Measurements from ENCODE around the gene TFRC.

TFRC gene

DNA sequence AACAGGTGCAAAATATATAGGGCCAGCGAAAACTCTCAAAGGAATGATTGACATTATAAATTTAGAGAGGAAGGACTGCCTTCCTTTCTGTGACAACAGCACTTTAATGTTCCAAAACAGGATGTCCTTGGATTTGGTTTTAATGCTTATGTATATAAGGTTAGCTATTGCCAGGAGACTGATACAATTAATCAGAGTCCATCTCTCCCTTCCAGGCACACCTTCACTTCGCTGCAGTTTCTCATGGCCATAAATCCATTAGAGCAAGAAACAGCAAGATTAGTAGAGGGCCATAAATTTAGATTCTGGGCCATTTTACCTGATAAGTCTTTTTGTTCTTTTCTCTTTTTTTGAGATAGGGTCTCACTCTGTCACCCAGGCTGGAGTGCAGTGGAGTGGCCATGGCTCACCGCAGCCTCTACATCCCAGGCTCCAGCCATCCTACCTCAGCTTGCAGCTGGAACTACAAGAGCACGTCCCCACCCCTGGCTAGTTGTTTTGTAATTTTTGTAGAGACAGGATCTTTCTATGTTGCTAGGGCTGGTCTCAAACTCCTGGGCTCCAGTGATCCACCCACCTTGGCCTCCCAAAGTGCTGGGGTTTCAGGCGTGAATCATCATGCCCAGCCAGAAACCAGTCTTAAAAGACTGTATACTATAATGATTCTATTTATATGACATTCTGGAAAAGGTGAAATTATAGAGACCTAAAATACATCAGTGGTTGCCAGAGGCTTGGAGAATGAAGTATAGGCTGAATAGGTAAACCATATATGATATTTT is 15.7 kb upstream of the TFRC start:
- Histone ChIP-seq H3K9me2 (replicated peaks; ENCODE audit: low read depth, low read length) (no peaks in the 10 kb centered on the region), H3K27me3 (ENCODE audit: insufficient read depth, low read length, poor library complexity, severe bottlenecking) (no peaks in the 10 kb centered on the region), H4K20me1 (ENCODE audit: insufficient read depth, low read length, poor library complexity, severe bottlenecking) (no peaks in the 10 kb centered on the region), H3K9ac (ENCODE audit: low read depth, low read length, poor library complexity, severe bottlenecking) (peak overlapping the region; percentile 69), H3K9me3 (ENCODE audit: insufficient read depth, low read depth, low read length) (peaks cover 3% of the 10 kb centered on the region; the same call in 1 of the 2 replicates), H3F3A (ENCODE audit: low read depth) (peaks cover 8% of the 10 kb centered on the region; the same call in 1 of the 2 replicates), H3K4me3 (ENCODE audit: low read length, poor library complexity, severe bottlenecking) (no peak overlapping the region), H2AFZ (ENCODE audit: low read length) (no peak overlapping the region), H3K79me2 (ENCODE audit: insufficient read depth, low read length) (no peaks in the 10 kb centered on the region), H3K4me1 (ENCODE audit: insufficient read depth, low read length, poor library complexity, severe bottlenecking) (peaks cover 42% of the 10 kb centered on the region), H3K36me3 (ENCODE audit: insufficient read depth, low read length) (no peaks in the 10 kb centered on the region), H3K4me2 (ENCODE audit: low read depth, low read length, poor library complexity, severe bottlenecking) (peak overlapping the region; percentile 65)
- TF ChIP-seq, protein P1, sequence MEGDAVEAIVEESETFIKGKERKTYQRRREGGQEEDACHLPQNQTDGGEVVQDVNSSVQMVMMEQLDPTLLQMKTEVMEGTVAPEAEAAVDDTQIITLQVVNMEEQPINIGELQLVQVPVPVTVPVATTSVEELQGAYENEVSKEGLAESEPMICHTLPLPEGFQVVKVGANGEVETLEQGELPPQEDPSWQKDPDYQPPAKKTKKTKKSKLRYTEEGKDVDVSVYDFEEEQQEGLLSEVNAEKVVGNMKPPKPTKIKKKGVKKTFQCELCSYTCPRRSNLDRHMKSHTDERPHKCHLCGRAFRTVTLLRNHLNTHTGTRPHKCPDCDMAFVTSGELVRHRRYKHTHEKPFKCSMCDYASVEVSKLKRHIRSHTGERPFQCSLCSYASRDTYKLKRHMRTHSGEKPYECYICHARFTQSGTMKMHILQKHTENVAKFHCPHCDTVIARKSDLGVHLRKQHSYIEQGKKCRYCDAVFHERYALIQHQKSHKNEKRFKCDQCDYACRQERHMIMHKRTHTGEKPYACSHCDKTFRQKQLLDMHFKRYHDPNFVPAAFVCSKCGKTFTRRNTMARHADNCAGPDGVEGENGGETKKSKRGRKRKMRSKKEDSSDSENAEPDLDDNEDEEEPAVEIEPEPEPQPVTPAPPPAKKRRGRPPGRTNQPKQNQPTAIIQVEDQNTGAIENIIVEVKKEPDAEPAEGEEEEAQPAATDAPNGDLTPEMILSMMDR (conservative IDR thresholded peaks at IDR 0.05; ENCODE audit: low read length), result no peak
- no peak for TF ChIP-seq EZH2phosphoT487 (IDR thresholded peaks at IDR 0.05; ENCODE audit: borderline replicate concordance)

DNA sequence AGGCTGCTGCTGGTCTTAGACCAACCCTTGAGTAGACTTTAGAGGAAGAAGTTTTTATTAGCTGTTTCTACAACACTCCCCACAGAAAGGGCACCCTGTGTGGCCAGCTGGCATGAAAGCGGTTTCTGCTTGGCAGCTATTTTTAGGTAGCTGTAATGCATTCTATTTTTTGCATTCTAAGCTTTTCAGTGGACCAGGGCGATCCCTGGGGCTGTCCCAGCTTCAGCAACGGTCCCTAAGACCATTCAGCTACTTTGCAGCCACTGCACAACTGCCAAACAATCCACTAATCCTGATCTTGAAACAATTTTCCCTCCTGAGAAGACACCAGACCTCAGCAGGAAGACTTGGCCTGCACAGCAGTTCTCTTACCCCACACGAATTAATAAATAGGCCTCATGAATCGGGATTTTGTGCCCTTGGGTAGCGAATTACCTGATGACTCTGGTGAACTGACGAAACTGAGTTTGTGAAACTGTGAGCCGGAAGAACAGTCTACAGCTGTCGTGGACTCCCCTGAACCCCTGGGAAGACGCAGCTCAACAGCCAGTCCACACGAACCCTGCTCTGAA is 14.6 kb upstream of the TFRC start:
- H2AFZ ChIP-seq (ENCODE audit: low read length), result no peak overlapping the region
- no peaks in the 10 kb centered on the region for H3K9me3 ChIP-seq (ENCODE audit: insufficient read depth, low read depth, low read length)
- H3K4me2 ChIP-seq (ENCODE audit: low read depth, low read length, poor library complexity, severe bottlenecking), result peak overlapping the region; percentile 65
- H3K9ac ChIP-seq (ENCODE audit: low read depth, low read length, poor library complexity, severe bottlenecking), result peak overlapping the region; percentile 69
- no peaks in the 10 kb centered on the region for H3K9me2 ChIP-seq (replicated peaks; ENCODE audit: low read depth, low read length)
- peaks cover 8% of the 10 kb centered on the region; the same call in 1 of the 2 replicates for H3F3A ChIP-seq (ENCODE audit: low read depth)
- no peaks in the 10 kb centered on the region for H4K20me1 ChIP-seq (ENCODE audit: insufficient read depth, low read length, poor library complexity, severe bottlenecking)
- no peaks in the 10 kb centered on the region for H3K79me2 ChIP-seq (ENCODE audit: insufficient read depth, low read length)
- no peaks in the 10 kb centered on the region for H3K36me3 ChIP-seq (ENCODE audit: insufficient read depth, low read length)
- TF ChIP-seq, protein P1 (conservative IDR thresholded peaks at IDR 0.05; ENCODE audit: low read length), result no peak
- TF ChIP-seq EZH2phosphoT487 (IDR thresholded peaks at IDR 0.05; ENCODE audit: borderline replicate concordance), result no peak
- peaks cover 42% of the 10 kb centered on the region for H3K4me1 ChIP-seq (ENCODE audit: insufficient read depth, low read length, poor library complexity, severe bottlenecking)
- H3K27me3 ChIP-seq (ENCODE audit: insufficient read depth, low read length, poor library complexity, severe bottlenecking), result no peaks in the 10 kb centered on the region
- H3K4me3 ChIP-seq (ENCODE audit: low read length, poor library complexity, severe bottlenecking), result peak overlapping the region; percentile 14

DNA sequence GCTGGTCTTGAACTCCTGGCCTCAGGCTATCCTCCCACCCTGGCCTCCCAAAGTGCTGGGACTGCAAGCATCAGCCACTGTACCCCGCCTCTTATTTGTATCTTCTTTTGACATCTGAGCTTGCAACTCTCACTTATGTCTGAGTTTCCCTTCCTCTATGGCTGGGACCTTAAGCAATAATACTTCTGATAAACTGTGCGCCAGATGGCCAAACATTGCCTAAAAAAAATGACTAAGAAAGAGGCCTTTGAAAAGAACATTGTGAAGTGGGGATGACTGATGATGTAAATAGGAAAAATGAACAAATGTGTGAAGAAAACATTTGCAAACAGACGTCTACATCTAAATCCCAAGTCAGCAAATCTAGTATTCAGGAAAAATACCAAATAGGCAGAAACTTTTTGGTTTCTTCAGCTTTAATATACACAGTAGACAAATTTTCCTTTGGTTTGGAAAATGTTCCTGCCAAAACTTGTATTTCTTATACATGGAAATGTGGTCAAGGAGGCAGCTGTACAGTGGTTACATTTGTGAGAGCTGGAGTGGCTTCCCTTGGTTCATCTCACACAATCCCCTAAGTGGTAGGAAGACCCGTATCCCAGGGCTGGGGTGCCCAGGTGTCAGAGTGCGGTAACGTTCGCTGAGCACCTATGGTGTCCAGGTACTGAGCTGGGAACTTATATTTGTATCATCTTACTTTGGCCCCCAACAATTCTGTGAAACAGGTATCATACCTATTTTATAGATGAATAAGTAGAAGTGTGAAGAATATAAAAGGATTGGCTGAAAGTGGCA is 11.6 kb upstream of the TFRC start:
- H3K9ac ChIP-seq (ENCODE audit: low read depth, low read length, poor library complexity, severe bottlenecking), result no peak overlapping the region
- no peak overlapping the region for H2AFZ ChIP-seq (ENCODE audit: low read length)
- no peaks in the 10 kb centered on the region for H3K36me3 ChIP-seq (ENCODE audit: insufficient read depth, low read length)
- no peaks in the 10 kb centered on the region for H3K9me3 ChIP-seq (ENCODE audit: insufficient read depth, low read depth, low read length)
- H3K4me1 ChIP-seq (ENCODE audit: insufficient read depth, low read length, poor library complexity, severe bottlenecking), result peaks cover 28% of the 10 kb centered on the region
- H3K79me2 ChIP-seq (ENCODE audit: insufficient read depth, low read length), result no peaks in the 10 kb centered on the region
- H3K4me2 ChIP-seq (ENCODE audit: low read depth, low read length, poor library complexity, severe bottlenecking), result no peak overlapping the region
- TF ChIP-seq EZH2phosphoT487 (IDR thresholded peaks at IDR 0.05; ENCODE audit: borderline replicate concordance), result no peak
- TF ChIP-seq, protein P1 (conservative IDR thresholded peaks at IDR 0.05; ENCODE audit: low read length), result no peak
- H4K20me1 ChIP-seq (ENCODE audit: insufficient read depth, low read length, poor library complexity, severe bottlenecking), result no peaks in the 10 kb centered on the region
- no peaks in the 10 kb centered on the region for H3K9me2 ChIP-seq (replicated peaks; ENCODE audit: low read depth, low read length)
- H3F3A ChIP-seq (ENCODE audit: low read depth), result peaks cover 8% of the 10 kb centered on the region; the same call in 1 of the 2 replicates
- no peaks in the 10 kb centered on the region for H3K27me3 ChIP-seq (ENCODE audit: insufficient read depth, low read length, poor library complexity, severe bottlenecking)
- H3K4me3 ChIP-seq (ENCODE audit: low read length, poor library complexity, severe bottlenecking), result no peak overlapping the region
